PC-3 (cell line): ENCODE measurements around the gene DNAJC11. TPM values are rescaled to one million over a fixed set of nuclear protein-coding genes. Genes with fewer than 3 reads are reported as not detected.

Source experiments
- ATAC-seq: fragments of 200-7000 bp; cut with Tn5 transposase; 2 replicates; pipeline ENCODE4 v1.9.1; 2020; ENCODE audit warnings: mild to moderate bottlenecking, moderate library complexity
- BruUV-seq: library from RNA; stranded (reverse); fragments of 400-500 nt; replicated peaks from 2 replicates; lab custom pipeline; 2021; lab: Mats Ljungman, UMichigan
- CTCF ChIA-PET: fragments of 300-600 bp; sonication (Branson Sonifier 250); formaldehyde crosslinking; loops from one replicate; lab custom pipeline; 2022; ENCODE audit warnings: antibody characterized with exemption; lab: Charles Lee
- POLR2A ChIA-PET: fragments of 300-600 bp; sonication (Branson Sonifier 250); formaldehyde crosslinking; loops from one replicate; lab custom pipeline; 2022; ENCODE audit warnings: antibody characterized with exemption; ENCODE audit not compliant: unreplicated experiment; lab: Charles Lee
- DNase-seq: peaks from one replicate; pipeline ENCODE4 v3.0.0-alpha.2; 2015
- H2AFZ ChIP-seq: fragments of 300-600 bp; sonication (generic); 2 replicates; pipeline ENCODE4 v1.6.0; 2016; ENCODE audit warnings: antibody characterized with exemption, low read length
- H3F3A ChIP-seq: fragments of 300-600 bp; sonication (generic); one replicate; pipeline ENCODE4 v1.6.0; 2017; ENCODE audit warnings: antibody characterized with exemption, low read length, control low read depth, mild to moderate bottlenecking; ENCODE audit not compliant: unreplicated experiment
- H3K27ac ChIP-seq: fragments of 300-600 bp; sonication (generic); 2 replicates; pipeline ENCODE4 v1.5.1; 2016; ENCODE audit warnings: mild to moderate bottlenecking, low read length
- H3K27me3 ChIP-seq: fragments of 300-600 bp; sonication (generic); 2 replicates; pipeline ENCODE4 v1.6.1; 2016; ENCODE audit warnings: low read length, mixed read lengths
- H3K36me3 ChIP-seq: fragments of 300-600 bp; sonication (generic); 2 replicates; pipeline ENCODE4 v1.6.1; 2016; ENCODE audit warnings: low read depth, mixed run types, low read length, mixed read lengths
- H3K4me1 ChIP-seq: fragments of 300-600 bp; sonication (generic); 2 replicates; pipeline ENCODE4 v1.5.1; 2016; ENCODE audit warnings: low read length; ENCODE audit not compliant: insufficient read depth
- H3K4me2 ChIP-seq: fragments of 300-600 bp; sonication (generic); 2 replicates; pipeline ENCODE4 v1.6.0; 2016; ENCODE audit warnings: low read length
- H3K4me3 ChIP-seq: fragments of 300-600 bp; sonication (generic); 2 replicates; pipeline ENCODE4 v1.5.1; 2016; ENCODE audit warnings: mild to moderate bottlenecking, low read length, mixed read lengths
- H3K79me2 ChIP-seq: fragments of 300-600 bp; sonication (generic); 2 replicates; pipeline ENCODE4 v1.6.1; 2017; ENCODE audit warnings: low read length, mixed read lengths
- H3K9ac ChIP-seq: fragments of 300-600 bp; sonication (generic); 2 replicates; pipeline ENCODE4 v1.6.0; 2016; ENCODE audit warnings: mild to moderate bottlenecking, low read length
- H3K9me2 ChIP-seq: fragments of 300-600 bp; sonication (generic); replicated peaks from 2 replicates; pipeline ENCODE4 v1.6.1; 2016; ENCODE audit warnings: mixed run types, low read length, mixed read lengths
- H3K9me3 ChIP-seq: fragments of 300-600 bp; sonication (generic); 2 replicates; pipeline ENCODE4 v1.6.1; 2016; ENCODE audit warnings: low read length, mixed read lengths
- H4K20me1 ChIP-seq: fragments of 300-600 bp; sonication (generic); 2 replicates; pipeline ENCODE4 v1.6.1; 2016; ENCODE audit warnings: low read length, mixed read lengths
- CTCF ChIP-seq: fragments of 300-600 bp; sonication (generic); conservative IDR thresholded peaks from 2 replicates; pipeline ENCODE4 v1.5.1; 2017; ENCODE audit warnings: antibody characterized with exemption, low read depth, mild to moderate bottlenecking, low read length
- EZH2 ChIP-seq: fragments of 300-600 bp; sonication (generic); IDR thresholded peaks from one replicate; pipeline ENCODE4 v1.6.1; 2017; ENCODE audit warnings: antibody characterized with exemption, mild to moderate bottlenecking, low read length; ENCODE audit not compliant: unreplicated experiment
- EZH2phosphoT487 ChIP-seq: fragments of 300-600 bp; sonication (generic); IDR thresholded peaks from 2 replicates; pipeline ENCODE4 v1.6.1; 2018; ENCODE audit warnings: mild to moderate bottlenecking, antibody characterized with exemption, low read length, borderline replicate concordance
- intact Hi-C: fragments of 100-400 bp; cut with micrococcal nuclease; formaldehyde crosslinking; loops from 2 replicates; pipeline ENCODE4 v1.9.0; 2023
- total RNA-seq: library from RNA; depleted of rRNA; stranded (reverse); fragments of >200 nt; gene quantifications from 2 replicates; pipeline ENCODE4 v1.2.3, GENCODE V29; 2014

Gene DNAJC11
- total RNA-seq, 1 experiment from 2014 or later: 105 TPM

- no peaks in the 10 kb centered on the region for H3F3A ChIP-seq
- H4K20me1 ChIP-seq: 0 out of 2 replicates have a peak, but pooled peaks cover 3% of the 10 kb centered on the region
- no peaks in the 10 kb centered on the region for H3K27me3 ChIP-seq
- no peaks in the 10 kb centered on the region for H3K9me2 ChIP-seq
- DNase-seq (no peak), ATAC-seq (no peak)
- no peaks in the 10 kb centered on the region for H3K79me2 ChIP-seq
- no peak overlapping the region for H3K27ac ChIP-seq
- no peak overlapping the region for H3K9ac ChIP-seq
- H3K36me3 ChIP-seq: peaks cover 40% of the 10 kb centered on the region
- intact Hi-C loops: no loop called here
- no peak overlapping the region for H2AFZ ChIP-seq
- no peaks in the 10 kb centered on the region for H3K4me1 ChIP-seq
- H3K4me3 ChIP-seq: no peak overlapping the region
- no TSS peak for BruUV-seq
- CTCF ChIA-PET: no interaction called here
- H3K4me2 ChIP-seq: no peak overlapping the region
- no peaks in the 10 kb centered on the region for H3K9me3 ChIP-seq
- TF ChIP-seq EZH2 (no peak), CTCF (no peak), EZH2phosphoT487 (no peak)
- POLR2A ChIA-PET: no interaction called here
Measured at GRCh38 chr1:6653436-6654290, 48.0 kb downstream of the DNAJC11 start.

- no peak overlapping the region for H3K27ac ChIP-seq
- no peak overlapping the region for H3K9ac ChIP-seq
- H3F3A ChIP-seq: no peaks in the 10 kb centered on the region
- H3K4me2 ChIP-seq: no peak overlapping the region
- ChIA-PET CTCF (no interaction called here), POLR2A (no interaction called here)
- no peaks in the 10 kb centered on the region for H3K9me2 ChIP-seq
- no peak for DNase-seq
- intact Hi-C loops: no loop called here
- 0 out of 2 replicates have a peak, but pooled peaks cover 1% of the 10 kb centered on the region for H4K20me1 ChIP-seq
- BruUV-seq: no TSS peak
- H3K27me3 ChIP-seq: no peaks in the 10 kb centered on the region
- no peak overlapping the region for H3K4me3 ChIP-seq
- H3K9me3 ChIP-seq: no peaks in the 10 kb centered on the region
- no peaks in the 10 kb centered on the region for H3K79me2 ChIP-seq
- no peaks in the 10 kb centered on the region for H3K4me1 ChIP-seq
- H2AFZ ChIP-seq: no peak overlapping the region
- no peak for ATAC-seq
- TF ChIP-seq CTCF (no peak), EZH2phosphoT487 (no peak), EZH2 (no peak)
- peaks cover 38% of the 10 kb centered on the region for H3K36me3 ChIP-seq
Measured at GRCh38 chr1:6652986-6653385, 48.6 kb downstream of the DNAJC11 start.

GRCh38 chr1:6651909-6652308 lies 49.7 kb downstream of the DNAJC11 start:
- Histone ChIP-seq H3K9me3 (no peaks in the 10 kb centered on the region), H3K27ac (no peak overlapping the region), H4K20me1 (no peaks in the 10 kb centered on the region), H3K27me3 (no peaks in the 10 kb centered on the region), H3K4me2 (no peak overlapping the region), H2AFZ (no peak overlapping the region), H3K4me1 (no peaks in the 10 kb centered on the region), H3K9me2 (no peaks in the 10 kb centered on the region), H3K4me3 (no peak overlapping the region), H3K79me2 (no peaks in the 10 kb centered on the region), H3F3A (no peaks in the 10 kb centered on the region), H3K9ac (no peak overlapping the region), H3K36me3 (peaks cover 36% of the 10 kb centered on the region)
- ChIA-PET POLR2A (no interaction called here), CTCF (no interaction called here)
- no TSS peak for BruUV-seq
- ATAC-seq (no peak), DNase-seq (no peak)
- intact Hi-C loops: no loop called here
- TF ChIP-seq EZH2: no peak
- no peak for TF ChIP-seq CTCF
- no peak for TF ChIP-seq EZH2phosphoT487
